ENCODE measurements around the gene TLCD3A.
"Not testable (repeated sequence)": the region's sequence is repeated elsewhere in the genome, so short reads cannot be mapped to it uniquely, and the experiment has no call there.

Gene TLCD3A

GRCh38 chr17:789160-789840 lies 56.9 kb downstream of the TLCD3A start:
- no peak for DNase-seq (ENCODE audit: low read depth)

DNA sequence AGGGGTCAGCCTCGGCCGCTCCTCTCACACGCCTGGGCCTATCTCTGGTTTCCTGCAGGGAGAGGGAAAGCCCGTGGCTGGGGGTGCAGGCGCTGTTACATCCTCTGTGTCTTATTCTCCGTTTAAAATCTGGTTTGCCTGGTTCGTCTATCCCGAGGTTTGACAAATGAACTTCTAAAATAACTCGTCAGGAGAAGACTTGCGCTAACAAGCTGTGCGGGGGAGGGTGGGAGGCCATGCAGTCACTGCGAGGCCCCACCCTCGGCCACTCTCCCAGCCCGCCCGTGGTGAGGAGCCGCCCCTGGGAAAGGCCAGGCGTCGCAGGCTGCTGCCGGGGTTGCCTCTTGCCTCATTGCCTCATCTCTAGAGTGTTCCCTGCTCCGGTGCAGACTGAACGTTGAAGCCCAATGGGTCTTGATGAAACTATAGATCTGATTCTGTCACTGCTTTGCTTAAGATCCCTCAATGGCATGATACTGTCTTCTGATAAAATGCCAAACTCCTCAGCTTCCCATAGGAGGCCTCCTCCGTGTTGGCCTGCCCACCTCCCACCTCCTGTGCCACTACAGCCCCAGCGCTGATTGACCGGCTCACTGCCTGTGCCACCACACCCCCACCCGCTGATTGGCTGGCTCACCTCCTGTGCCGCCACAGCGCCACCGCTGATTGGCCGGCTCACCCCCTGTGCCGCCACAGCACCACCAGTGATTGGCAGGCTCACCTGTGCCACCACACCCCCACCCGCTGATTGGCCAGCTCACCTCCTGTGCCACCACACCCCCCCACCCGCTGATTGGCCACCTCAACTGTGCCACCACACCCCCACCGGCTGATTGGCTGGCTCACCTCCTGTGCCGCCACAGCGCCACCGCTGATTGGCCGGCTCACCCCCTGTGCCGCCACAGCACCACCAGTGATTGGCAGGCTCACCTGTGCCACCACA lies 57.8 kb downstream of the TLCD3A start:
- DNase-seq (ENCODE audit: low read depth): not testable (repeated sequence)

DNA sequence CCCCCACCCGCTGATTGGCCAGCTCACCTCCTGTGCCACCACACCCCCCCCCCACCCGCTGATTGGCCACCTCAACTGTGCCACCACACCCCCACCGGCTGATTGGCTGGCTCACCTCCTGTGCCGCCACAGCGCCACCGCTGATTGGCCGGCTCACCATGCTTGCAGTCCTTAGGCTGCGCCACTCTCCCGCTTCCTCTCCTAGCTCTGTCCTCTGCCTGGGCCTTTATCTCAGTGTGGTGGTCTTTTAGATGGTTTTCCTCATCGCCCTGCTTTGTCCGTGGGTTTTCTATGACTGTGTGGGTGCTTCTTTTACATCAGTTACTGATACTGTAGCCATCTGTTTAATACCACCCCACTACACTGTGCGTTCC lies 58.5 kb downstream of the TLCD3A start:
- not testable (repeated sequence) for DNase-seq (ENCODE audit: low read depth)

DNA sequence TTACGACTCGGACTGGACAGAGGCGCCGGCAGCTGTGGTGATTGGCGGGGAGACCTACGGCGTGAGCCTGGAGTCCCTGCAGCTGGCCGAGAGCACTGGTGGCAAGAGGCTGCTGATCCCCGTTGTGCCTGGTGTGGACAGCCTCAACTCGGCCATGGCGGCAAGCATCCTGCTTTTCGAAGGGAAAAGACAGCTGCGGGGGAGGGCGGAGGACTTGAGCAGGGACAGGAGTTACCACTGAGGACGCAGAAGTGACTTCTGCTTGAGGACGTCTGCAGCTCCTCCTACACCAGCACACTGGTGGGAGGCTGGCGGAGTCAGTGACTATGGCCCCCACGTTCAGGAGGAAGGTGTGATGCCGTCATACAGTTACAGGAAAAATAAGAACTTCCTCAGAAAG lies 59.4 kb downstream of the TLCD3A start:
- DNase-seq (ENCODE audit: low read depth): no peak

GRCh38 chr17:792277-792676 lies 59.9 kb downstream of the TLCD3A start:
- DNase-seq (ENCODE audit: low read depth): no peak
